Liver (tissue), 9 donors: ENCODE results near the gene PPP2R5A. TPM values are rescaled to one million over a fixed set of nuclear protein-coding genes. Genes with fewer than 3 reads are reported as not detected.

Experiments
- DNase-seq: peaks from one replicate; pipeline ENCODE4 v3.0.0-alpha.2; 2017; ENCODE audit warnings: low spot score
- H3K27ac ChIP-seq, 2 donors: one replicate each; pipeline ENCODE4 v1.7.0; 2013; ENCODE audit warnings: inconsistent platforms in 2 of 2, low read length in 2 of 2, control low read depth in 1 of 2, low read depth in 1 of 2, mild to moderate bottlenecking in 1 of 2
- H3K27me3 ChIP-seq, 4 donors: one replicate each; pipeline versions ENCODE4 v1.6.1 to v1.7.0; 2013; ENCODE audit warnings: low read length in 3 of 4, inconsistent platforms in 1 of 4, mild to moderate bottlenecking in 1 of 4, moderate library complexity in 1 of 4; ENCODE audit not compliant: control insufficient read depth in 4 of 4, insufficient read depth in 4 of 4
- H3K36me3 ChIP-seq, 4 donors: one replicate each; pipeline versions ENCODE4 v1.6.1 to v1.7.0; 2013; ENCODE audit warnings: low read length in 3 of 4, mild to moderate bottlenecking in 3 of 4, low read depth in 1 of 4, moderate library complexity in 1 of 4; ENCODE audit not compliant: control insufficient read depth in 4 of 4, insufficient read depth in 3 of 4
- H3K4me1 ChIP-seq, 4 donors: one replicate each; pipeline versions ENCODE4 v1.6.1 to v1.7.0; 2013; ENCODE audit warnings: low read length in 3 of 4, mild to moderate bottlenecking in 3 of 4, moderate library complexity in 1 of 4; ENCODE audit not compliant: control insufficient read depth in 4 of 4, insufficient read depth in 4 of 4
- H3K4me3 ChIP-seq, 3 donors: one replicate each; pipeline versions ENCODE4 v1.6.1 to v1.7.0; 2013; ENCODE audit warnings: low read length in 3 of 3, control low read depth in 1 of 3, low read depth in 1 of 3, mild to moderate bottlenecking in 1 of 3
- H3K9ac ChIP-seq, 2 donors: one replicate each; pipeline ENCODE4 v1.7.0; 2013; ENCODE audit warnings: low read length in 2 of 2, mild to moderate bottlenecking in 2 of 2, moderate library complexity in 2 of 2, control low read depth in 1 of 2, low read depth in 1 of 2
- H3K9me3 ChIP-seq, 4 donors: one replicate each; pipeline versions ENCODE4 v1.6.1 to v1.7.0; 2013; ENCODE audit warnings: low read length in 3 of 4; ENCODE audit not compliant: control insufficient read depth in 4 of 4
- CTCF ChIP-seq: fragments of 150-350 bp; IDR thresholded peaks from 2 replicates; pipeline ENCODE4 v1.5.1; 2017; ENCODE audit warnings: improper control_type of control experiment, low read depth, low read length; ENCODE audit not compliant: missing input control
- EGR1 ChIP-seq, 2 donors: IDR thresholded peaks; 2 replicates each; pipeline ENCODE4 v1.6.1; 2016 to 2018; ENCODE audit warnings: antibody characterized with exemption in 2 of 2, low read depth in 2 of 2
- FOXA1 ChIP-seq: IDR thresholded peaks from 2 replicates; pipeline ENCODE4 v1.6.1; 2016; ENCODE audit warnings: antibody characterized with exemption
- FOXA2 ChIP-seq: IDR thresholded peaks from 2 replicates; pipeline ENCODE4 v1.6.1; 2016; ENCODE audit warnings: antibody characterized with exemption
- GABPA ChIP-seq, 2 donors: IDR thresholded peaks in 1 of 2; conservative IDR thresholded peaks in 1 of 2; 2 replicates each; pipeline ENCODE4 v1.6.1; 2016; ENCODE audit warnings: antibody characterized with exemption in 2 of 2, mild to moderate bottlenecking in 1 of 2, moderate library complexity in 1 of 2
- HNF4A ChIP-seq, 2 donors: conservative IDR thresholded peaks; 2 replicates each; pipeline ENCODE4 v1.6.1; 2016; ENCODE audit warnings: antibody characterized with exemption in 2 of 2, mild to moderate bottlenecking in 2 of 2
- HNF4G ChIP-seq: IDR thresholded peaks from 2 replicates; pipeline ENCODE4 v1.6.1; 2016; ENCODE audit warnings: antibody characterized with exemption
- JUND ChIP-seq, 2 donors: IDR thresholded peaks; 2 replicates each; pipeline ENCODE4 v1.6.1; 2016; ENCODE audit warnings: antibody characterized with exemption in 2 of 2
- MAX ChIP-seq: IDR thresholded peaks from 2 replicates; pipeline ENCODE4 v1.6.1; 2016; ENCODE audit warnings: antibody characterized with exemption
- RAD21 ChIP-seq, 2 donors: IDR thresholded peaks; 2 replicates each; pipeline ENCODE4 v1.6.1; 2016; ENCODE audit warnings: antibody characterized with exemption in 2 of 2, mild to moderate bottlenecking in 2 of 2
- RXRA ChIP-seq, 2 donors: IDR thresholded peaks; 2 replicates each; pipeline ENCODE4 v1.6.1; 2017 to 2018; ENCODE audit warnings: antibody characterized with exemption in 2 of 2, mild to moderate bottlenecking in 1 of 2
- SP1 ChIP-seq: IDR thresholded peaks from 2 replicates; pipeline ENCODE4 v1.6.1; 2018; ENCODE audit warnings: antibody characterized with exemption, mild to moderate bottlenecking
- TAF1 ChIP-seq: conservative IDR thresholded peaks from 2 replicates; pipeline ENCODE4 v1.6.1; 2016; ENCODE audit warnings: antibody characterized with exemption, mild to moderate bottlenecking
- YY1 ChIP-seq: IDR thresholded peaks from 2 replicates; pipeline ENCODE4 v1.6.1; 2016; ENCODE audit warnings: antibody characterized with exemption, mild to moderate bottlenecking
- whole genome bisulfite sequencing: extraction: QIAGEN DNeasy Blood & Tissue Kit; methylation state at CpG from one replicate; pipeline ENCODE4 v1.1.7; 2013; 5-methylcytosine and 5-hydroxymethylcytosine counted together
- polyA plus RNA-seq, 2 donors: library from polyadenylated mRNA; stranded (reverse) in 1 of 2; unstranded in 1 of 2; fragments of 200-250 nt in 1 of 2; fragments of >200 nt in 1 of 2; fragmentation: Nextera tagmentation in 1 of 2; extraction: Ambion mirVana in 1 of 2; gene quantifications; one replicate each; pipeline versions ENCODE4 v1.2.1 to v1.2.3, GENCODE V29; 2013 to 2015
- total RNA-seq, 2 donors: library from RNA; depleted of rRNA; stranded (reverse); fragments of >200 nt; gene quantifications; one replicate each; pipeline ENCODE4 v1.2.3, GENCODE V29; 2014
- TF ChIP-seq, protein P1 (sequence below): IDR thresholded peaks from 2 replicates; pipeline ENCODE4 v1.6.1; 2016; ENCODE audit warnings: antibody characterized with exemption, mild to moderate bottlenecking
- TF ChIP-seq, protein P2 (sequence below): IDR thresholded peaks from 2 replicates; pipeline ENCODE4 v1.6.1; 2016; ENCODE audit warnings: antibody characterized with exemption
- TF ChIP-seq, protein P3 (sequence below): IDR thresholded peaks from 2 replicates; pipeline ENCODE4 v1.6.1; 2016; ENCODE audit warnings: antibody characterized with exemption
- donor health status: healthy.
- donor health status: healthy.
- donor health status: healthy.
- donor health status: healthy.
- donor health status: healthy.

The PPP2R5A gene
- total and polyA plus RNA-seq, 4 donors: 22.9 to 40.7 (median 28.5) TPM

DNA sequence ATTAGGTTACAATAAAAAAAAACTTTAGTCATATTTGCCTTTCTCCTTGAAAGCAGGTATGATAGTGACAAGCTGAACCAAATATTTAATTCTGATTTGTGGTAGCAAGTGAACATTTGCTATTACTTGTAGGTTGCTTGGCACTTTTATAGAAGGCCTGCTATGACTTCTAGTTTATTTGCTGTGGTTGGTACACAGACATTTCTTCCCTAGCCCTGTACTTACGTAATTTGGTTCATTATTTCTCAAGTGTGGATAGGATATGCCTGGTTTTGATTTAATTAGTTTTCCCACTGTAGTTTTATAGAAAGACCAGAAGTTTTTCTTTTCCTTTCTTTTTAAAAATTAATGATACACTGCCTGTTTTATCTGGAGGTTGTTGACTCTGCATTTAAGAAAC is 55.9 kb downstream of the PPP2R5A start:
- Histone ChIP-seq H3K27me3 (no peaks in the 10 kb centered on the region), H3K36me3 (peaks cover 3 to 23% (median 10%) of the 10 kb centered on the region in 4 donors), H3K9ac (no peak overlapping the region), H3K4me1 (peaks cover 0 to 4% (median under 1%) of the 10 kb centered on the region in 4 donors), H3K9me3 (no peaks in the 10 kb centered on the region), H3K27ac (no peak overlapping the region), H3K4me3 (no peak overlapping the region)
- no peak for DNase-seq
- no peak for TF ChIP-seq TAF1
- WGBS: 73% methylated on average over 1 of the region's 1 CpG

DNA sequence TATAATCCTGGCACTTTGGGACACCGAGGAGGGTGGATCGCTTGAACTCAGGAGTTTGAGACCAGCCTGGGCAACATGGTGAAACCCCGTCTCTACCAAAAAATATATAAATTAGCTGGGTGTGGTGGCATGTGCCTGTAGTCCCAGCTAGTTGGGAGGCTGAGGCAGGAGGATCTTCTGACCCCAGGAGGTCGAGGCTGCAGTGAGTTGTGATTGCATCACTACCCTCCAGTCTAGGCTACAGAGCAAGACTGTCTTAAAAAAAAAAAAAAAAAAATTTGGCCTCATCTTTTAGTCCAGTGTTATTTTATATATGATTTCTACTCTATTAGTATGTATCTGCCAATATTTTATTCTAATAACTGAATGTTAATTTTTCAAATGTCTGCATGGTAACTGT is 59.7 kb downstream of the PPP2R5A start:
- no peak overlapping the region for H3K4me3 ChIP-seq
- peaks cover 0 to 26% (median 21%) of the 10 kb centered on the region in 4 donors for H3K36me3 ChIP-seq
- whole genome bisulfite sequencing: 98% methylated on average over 4 of the region's 4 CpGs
- H3K9ac ChIP-seq: no peak overlapping the region
- no peak for TF ChIP-seq FOXA1
- H3K27ac ChIP-seq: no peak overlapping the region
- H3K9me3 ChIP-seq: no peaks in the 10 kb centered on the region
- peaks cover 0 to 4% (median under 1%) of the 10 kb centered on the region in 4 donors for H3K4me1 ChIP-seq
- H3K27me3 ChIP-seq: no peaks in the 10 kb centered on the region
- no peak for DNase-seq

- Histone ChIP-seq H3K9ac (no peak overlapping the region), H3K9me3 (no peaks in the 10 kb centered on the region), H3K4me1 (peaks cover 0 to 1% (median 0%) of the 10 kb centered on the region in 4 donors), H3K4me3 (no peak overlapping the region), H3K36me3 (peaks cover 0 to 26% (median 19%) of the 10 kb centered on the region in 4 donors), H3K27ac (no peak overlapping the region), H3K27me3 (no peaks in the 10 kb centered on the region)
- WGBS: 87% methylated on average over 1 of the region's 1 CpG
- TF ChIP-seq FOXA1 (no peak), CTCF (no peak), RXRA (IDR thresholded peaks at IDR 0.05) (no peak), MAX (no peak), HNF4A (conservative IDR thresholded peaks at IDR 0.05) (no peak), TAF1 (no peak), GABPA (IDR thresholded peaks at IDR 0.05 in 1 of 2, conservative IDR thresholded peaks at IDR 0.05 in 1 of 2) (no peak), RAD21 (IDR thresholded peaks at IDR 0.05) (no peak), YY1 (no peak), FOXA2 (no peak), JUND (IDR thresholded peaks at IDR 0.05) (no peak), SP1 (no peak), EGR1 (IDR thresholded peaks at IDR 0.05; ENCODE audit: low read depth in 2 of 2) (no peak), HNF4G (no peak)
- TF ChIP-seq, protein P1, sequence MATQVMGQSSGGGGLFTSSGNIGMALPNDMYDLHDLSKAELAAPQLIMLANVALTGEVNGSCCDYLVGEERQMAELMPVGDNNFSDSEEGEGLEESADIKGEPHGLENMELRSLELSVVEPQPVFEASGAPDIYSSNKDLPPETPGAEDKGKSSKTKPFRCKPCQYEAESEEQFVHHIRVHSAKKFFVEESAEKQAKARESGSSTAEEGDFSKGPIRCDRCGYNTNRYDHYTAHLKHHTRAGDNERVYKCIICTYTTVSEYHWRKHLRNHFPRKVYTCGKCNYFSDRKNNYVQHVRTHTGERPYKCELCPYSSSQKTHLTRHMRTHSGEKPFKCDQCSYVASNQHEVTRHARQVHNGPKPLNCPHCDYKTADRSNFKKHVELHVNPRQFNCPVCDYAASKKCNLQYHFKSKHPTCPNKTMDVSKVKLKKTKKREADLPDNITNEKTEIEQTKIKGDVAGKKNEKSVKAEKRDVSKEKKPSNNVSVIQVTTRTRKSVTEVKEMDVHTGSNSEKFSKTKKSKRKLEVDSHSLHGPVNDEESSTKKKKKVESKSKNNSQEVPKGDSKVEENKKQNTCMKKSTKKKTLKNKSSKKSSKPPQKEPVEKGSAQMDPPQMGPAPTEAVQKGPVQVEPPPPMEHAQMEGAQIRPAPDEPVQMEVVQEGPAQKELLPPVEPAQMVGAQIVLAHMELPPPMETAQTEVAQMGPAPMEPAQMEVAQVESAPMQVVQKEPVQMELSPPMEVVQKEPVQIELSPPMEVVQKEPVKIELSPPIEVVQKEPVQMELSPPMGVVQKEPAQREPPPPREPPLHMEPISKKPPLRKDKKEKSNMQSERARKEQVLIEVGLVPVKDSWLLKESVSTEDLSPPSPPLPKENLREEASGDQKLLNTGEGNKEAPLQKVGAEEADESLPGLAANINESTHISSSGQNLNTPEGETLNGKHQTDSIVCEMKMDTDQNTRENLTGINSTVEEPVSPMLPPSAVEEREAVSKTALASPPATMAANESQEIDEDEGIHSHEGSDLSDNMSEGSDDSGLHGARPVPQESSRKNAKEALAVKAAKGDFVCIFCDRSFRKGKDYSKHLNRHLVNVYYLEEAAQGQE: no peak
- TF ChIP-seq, protein P2, sequence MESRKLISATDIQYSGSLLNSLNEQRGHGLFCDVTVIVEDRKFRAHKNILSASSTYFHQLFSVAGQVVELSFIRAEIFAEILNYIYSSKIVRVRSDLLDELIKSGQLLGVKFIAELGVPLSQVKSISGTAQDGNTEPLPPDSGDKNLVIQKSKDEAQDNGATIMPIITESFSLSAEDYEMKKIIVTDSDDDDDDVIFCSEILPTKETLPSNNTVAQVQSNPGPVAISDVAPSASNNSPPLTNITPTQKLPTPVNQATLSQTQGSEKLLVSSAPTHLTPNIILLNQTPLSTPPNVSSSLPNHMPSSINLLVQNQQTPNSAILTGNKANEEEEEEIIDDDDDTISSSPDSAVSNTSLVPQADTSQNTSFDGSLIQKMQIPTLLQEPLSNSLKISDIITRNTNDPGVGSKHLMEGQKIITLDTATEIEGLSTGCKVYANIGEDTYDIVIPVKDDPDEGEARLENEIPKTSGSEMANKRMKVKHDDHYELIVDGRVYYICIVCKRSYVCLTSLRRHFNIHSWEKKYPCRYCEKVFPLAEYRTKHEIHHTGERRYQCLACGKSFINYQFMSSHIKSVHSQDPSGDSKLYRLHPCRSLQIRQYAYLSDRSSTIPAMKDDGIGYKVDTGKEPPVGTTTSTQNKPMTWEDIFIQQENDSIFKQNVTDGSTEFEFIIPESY: no peak
- TF ChIP-seq, protein P3, sequence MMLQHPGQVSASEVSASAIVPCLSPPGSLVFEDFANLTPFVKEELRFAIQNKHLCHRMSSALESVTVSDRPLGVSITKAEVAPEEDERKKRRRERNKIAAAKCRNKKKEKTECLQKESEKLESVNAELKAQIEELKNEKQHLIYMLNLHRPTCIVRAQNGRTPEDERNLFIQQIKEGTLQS: no peak
- no peak for DNase-seq
Observed at GRCh38 chr1:212346601-212347000, 61.4 kb downstream of the PPP2R5A start.
